SU-DHL-6 (cell line): ENCODE data around the gene GCH1.

Experiments used
- EZH2phosphoT487 ChIP-seq: fragments of 200-600 bp; sonication (generic), shearing (Covaris generic); conservative IDR thresholded peaks from 2 replicates; pipeline ENCODE4 v1.6.1; 2018; ENCODE audit warnings: mild to moderate bottlenecking, antibody characterized with exemption, low read length, moderate library complexity, mixed read lengths
- TF ChIP-seq, protein P1 (sequence below): fragments of 200-600 bp; sonication (generic); IDR thresholded peaks from one replicate; pipeline ENCODE4 v1.5.1; 2017; ENCODE audit warnings: antibody characterized with exemption, mild to moderate bottlenecking, low read length, moderate library complexity; ENCODE audit not compliant: insufficient read depth, poor library complexity, severe bottlenecking

DNA sequence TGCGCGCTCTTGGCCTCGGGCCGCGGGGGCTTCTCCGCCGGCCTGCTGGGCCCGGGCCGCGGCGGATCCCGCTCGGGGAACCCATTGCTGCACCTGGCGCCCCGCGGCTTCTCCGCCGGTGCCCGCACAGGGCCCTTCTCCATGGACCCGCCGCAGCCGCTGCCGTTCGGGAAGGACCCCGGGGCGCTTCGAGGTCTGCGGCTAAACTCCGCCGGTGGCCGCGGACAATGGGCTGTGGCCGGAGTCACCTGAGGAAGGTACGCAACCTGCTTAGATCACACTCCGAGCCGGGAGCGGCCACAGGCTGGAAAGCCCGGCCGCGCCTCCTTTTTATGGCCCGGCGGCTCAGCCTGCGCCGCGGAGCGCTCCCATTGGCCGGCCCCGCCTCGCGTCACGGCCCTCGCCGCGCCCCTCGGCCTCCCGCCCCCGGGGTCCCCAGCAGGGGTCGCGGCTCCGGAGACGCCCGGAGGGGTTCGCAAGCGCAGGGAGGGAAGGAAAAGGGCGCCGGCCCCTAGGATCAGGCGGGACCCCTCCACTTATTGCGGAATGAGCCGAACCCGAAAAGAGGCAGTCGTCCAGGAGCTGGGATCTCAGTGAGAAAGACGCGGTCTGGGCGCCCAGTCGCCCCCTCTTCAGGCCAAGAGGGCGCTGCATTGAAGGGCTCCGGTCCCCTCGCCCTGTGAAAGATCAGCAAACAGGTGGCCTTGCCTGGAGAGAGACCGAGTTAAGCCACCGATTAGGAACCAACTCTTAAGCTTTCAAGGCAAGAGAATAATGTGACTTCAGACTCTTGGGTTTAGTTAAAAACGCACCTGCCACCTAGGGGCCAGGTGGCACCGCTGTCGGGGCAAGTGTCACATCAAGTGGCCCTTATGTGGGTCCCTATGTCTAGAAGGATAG, at the start of gene GCH1:
- TF ChIP-seq, protein P1, sequence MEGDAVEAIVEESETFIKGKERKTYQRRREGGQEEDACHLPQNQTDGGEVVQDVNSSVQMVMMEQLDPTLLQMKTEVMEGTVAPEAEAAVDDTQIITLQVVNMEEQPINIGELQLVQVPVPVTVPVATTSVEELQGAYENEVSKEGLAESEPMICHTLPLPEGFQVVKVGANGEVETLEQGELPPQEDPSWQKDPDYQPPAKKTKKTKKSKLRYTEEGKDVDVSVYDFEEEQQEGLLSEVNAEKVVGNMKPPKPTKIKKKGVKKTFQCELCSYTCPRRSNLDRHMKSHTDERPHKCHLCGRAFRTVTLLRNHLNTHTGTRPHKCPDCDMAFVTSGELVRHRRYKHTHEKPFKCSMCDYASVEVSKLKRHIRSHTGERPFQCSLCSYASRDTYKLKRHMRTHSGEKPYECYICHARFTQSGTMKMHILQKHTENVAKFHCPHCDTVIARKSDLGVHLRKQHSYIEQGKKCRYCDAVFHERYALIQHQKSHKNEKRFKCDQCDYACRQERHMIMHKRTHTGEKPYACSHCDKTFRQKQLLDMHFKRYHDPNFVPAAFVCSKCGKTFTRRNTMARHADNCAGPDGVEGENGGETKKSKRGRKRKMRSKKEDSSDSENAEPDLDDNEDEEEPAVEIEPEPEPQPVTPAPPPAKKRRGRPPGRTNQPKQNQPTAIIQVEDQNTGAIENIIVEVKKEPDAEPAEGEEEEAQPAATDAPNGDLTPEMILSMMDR, result peak; percentile 74
- no peak for TF ChIP-seq EZH2phosphoT487
